AG10803 (cell line): Measurements from ENCODE around the gene ISYNA1.

Experiments
- DNase-seq: peaks from one replicate; pipeline ENCODE4 v3.0.0; 2010; ENCODE audit warnings: low read depth
- H3K4me3 ChIP-seq: 2 replicates; pipeline ENCODE4 v1.5.1; 2011; ENCODE audit warnings: mild to moderate bottlenecking, low read length, control low read depth
- TF ChIP-seq, protein P1 (sequence below): conservative IDR thresholded peaks from 2 replicates; pipeline ENCODE4 v1.5.1; 2011; ENCODE audit warnings: mild to moderate bottlenecking, low read length, control low read depth, inconsistent platforms

Gene ISYNA1

DNA sequence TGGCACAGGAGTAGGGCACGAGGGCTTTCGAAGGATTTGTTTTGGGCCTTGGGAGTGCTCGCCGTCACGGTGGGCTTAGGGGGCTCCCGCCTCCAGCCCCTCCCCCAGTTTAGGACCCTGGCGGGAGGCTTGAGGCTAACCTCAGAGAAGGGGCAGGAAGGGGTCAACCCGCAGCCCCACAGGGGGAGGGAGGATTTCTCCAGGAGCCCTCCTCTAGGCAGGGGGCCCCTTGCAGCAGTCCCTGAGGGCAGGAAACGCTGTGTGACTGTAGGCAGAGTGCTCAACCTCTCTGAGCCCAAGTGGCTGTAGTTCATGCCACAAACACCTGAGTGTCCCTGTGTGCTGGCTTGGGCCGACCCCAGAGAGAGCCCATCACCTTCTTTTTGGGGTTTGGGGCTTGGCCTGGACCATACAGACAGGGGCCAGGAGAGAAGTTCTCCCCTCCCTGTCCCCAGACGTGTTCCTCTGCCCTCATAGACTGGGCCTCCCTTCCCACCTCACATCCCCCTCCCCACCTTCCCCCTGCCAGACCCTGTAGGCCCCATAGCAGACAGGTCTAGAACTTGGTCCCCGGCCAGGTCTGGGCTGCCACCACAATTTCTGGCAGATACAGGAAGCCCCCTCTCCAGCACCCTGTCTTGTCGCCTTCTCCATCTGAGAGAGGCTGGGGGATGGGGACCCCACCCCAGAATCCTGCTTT is 8.1 kb downstream of the ISYNA1 start:
- H3K4me3 ChIP-seq: peak overlapping the region; percentile 29
- TF ChIP-seq, protein P1, sequence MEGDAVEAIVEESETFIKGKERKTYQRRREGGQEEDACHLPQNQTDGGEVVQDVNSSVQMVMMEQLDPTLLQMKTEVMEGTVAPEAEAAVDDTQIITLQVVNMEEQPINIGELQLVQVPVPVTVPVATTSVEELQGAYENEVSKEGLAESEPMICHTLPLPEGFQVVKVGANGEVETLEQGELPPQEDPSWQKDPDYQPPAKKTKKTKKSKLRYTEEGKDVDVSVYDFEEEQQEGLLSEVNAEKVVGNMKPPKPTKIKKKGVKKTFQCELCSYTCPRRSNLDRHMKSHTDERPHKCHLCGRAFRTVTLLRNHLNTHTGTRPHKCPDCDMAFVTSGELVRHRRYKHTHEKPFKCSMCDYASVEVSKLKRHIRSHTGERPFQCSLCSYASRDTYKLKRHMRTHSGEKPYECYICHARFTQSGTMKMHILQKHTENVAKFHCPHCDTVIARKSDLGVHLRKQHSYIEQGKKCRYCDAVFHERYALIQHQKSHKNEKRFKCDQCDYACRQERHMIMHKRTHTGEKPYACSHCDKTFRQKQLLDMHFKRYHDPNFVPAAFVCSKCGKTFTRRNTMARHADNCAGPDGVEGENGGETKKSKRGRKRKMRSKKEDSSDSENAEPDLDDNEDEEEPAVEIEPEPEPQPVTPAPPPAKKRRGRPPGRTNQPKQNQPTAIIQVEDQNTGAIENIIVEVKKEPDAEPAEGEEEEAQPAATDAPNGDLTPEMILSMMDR: no peak
- no peak for DNase-seq

DNA sequence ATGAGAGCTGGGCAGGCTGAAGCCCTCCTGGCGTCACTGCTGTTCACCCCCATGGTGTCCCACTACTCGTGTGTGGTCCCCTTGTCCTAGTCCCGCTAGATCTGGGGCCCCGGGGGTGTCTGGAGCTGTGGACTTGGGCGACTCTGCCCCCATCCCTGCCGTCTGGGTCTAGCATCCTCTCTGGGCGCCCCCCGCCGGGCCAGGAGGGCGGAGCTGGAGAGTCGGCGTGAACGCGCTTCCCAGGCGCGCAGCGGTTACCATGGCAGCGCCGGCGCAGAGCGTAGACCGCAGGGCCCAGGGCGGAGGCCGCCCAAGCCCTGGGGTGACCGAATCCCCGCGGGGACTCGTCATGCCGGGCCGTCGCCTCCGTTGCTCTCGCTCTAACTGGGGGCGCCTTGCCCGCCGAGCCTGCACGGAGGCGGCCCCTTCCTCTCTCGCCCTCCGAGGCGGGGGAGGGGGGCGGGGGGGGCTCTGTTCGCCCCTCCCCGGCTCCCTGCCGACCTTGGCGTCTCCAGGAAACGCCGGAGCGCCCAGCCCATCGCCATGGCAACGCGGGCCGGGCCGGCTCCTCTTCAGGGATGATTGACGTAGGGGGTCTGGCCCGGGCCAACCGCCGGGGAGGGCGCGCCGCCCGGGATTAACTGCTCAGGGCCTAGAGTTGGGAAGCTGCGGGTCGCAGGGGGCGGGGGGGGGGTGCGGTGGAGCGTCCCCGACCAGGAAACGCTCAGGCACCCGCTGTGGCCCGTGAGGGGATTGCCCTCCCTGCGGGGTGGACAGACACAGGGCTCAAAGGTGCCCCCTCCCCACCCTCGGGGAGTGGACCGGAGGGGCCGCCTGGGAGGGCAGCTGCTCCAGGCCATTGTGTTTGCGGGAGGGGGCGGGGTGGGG is 8.9 kb downstream of the ISYNA1 start:
- TF ChIP-seq, protein P1: no peak; the same call in 1 of the 2 replicates
- peak; percentile 78 for DNase-seq
- H3K4me3 ChIP-seq: peak overlapping the region; percentile 29

DNA sequence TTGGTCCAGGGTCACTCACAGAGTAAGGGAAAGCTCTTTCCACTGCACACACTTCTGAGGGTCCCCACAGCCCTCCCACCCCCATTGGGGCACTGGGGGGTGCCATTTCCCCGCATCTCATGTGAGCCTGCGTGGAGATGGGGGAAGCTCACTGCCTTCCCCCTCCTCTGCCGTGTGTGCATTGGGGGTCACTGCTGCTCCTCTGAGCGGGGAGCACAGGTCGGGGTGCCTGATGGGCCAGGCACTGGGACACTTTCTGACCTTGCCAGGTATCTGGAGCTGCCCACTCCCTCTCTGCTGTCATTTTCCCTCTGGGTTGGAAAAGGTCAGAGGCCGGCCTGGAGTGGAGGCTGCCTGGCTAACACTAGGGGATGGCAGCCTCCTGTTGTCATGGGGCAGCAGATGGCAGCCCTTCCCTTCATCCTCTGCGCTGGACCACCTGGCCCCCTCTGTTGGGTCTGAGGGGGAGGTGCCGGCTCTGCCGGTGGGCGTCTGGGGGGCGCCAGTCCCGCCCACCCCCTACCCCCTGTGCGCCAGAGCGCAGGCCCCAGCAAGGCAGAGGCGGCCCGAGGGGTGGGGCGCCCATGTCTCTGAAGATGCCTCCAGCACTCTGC is 9.7 kb downstream of the ISYNA1 start:
- no peak for DNase-seq
- TF ChIP-seq, protein P1: no peak
- H3K4me3 ChIP-seq: no peak overlapping the region

DNA sequence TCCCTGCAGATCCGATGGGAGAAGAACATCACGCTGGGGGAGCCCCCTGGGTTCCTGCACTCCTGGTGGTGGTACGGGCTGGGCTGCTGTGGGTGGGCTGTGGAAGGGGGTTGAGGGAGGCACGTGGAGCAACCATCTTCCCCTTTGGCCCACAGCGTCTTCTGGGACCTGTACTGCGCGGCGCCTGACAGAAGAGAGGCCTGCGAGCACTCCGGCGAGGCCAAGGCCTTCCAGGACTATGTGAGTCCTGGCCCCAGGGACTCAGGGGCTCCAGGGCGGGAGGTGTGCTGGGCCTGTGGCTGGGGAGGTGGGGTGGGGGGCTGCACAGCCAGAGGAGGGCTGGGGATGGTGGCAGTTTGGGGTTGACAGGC is 10.2 kb downstream of the ISYNA1 start:
- TF ChIP-seq, protein P1: no peak
- no peak overlapping the region for H3K4me3 ChIP-seq
- DNase-seq: no peak

DNA sequence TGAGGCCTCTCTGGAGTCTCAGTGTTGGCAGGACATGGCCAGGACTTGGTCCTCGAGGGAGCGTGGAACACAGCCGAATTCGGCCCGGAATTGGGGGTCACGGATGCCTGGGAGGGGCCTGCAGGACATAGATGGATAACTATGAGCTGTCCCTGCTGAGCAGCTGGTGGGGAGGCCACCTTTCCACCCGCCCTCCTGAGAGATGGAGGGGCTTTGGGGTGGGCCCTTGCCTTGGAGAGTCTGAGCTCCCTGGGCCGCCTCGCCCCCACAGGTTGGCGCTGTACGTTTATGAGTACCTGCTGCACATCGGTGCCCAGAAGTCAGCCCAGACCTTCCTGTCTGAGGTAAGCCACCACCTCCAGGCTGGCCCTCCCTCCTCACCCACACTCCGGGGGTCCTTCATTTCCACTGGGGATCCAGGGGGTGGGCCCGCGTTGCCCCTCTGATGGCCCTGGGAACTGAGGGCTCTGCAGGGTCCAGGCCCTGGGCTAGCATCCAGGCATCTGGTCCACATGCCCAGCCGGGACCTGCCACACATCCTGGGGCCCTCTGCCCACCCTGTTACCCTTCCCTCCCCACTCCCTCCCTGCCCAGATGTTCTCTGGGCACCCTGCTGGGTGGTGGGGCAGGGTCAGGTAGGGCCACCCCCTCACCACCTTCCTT is 10.7 kb downstream of the ISYNA1 start:
- TF ChIP-seq, protein P1: no peak
- no peak for DNase-seq
- no peak overlapping the region for H3K4me3 ChIP-seq

DNA sequence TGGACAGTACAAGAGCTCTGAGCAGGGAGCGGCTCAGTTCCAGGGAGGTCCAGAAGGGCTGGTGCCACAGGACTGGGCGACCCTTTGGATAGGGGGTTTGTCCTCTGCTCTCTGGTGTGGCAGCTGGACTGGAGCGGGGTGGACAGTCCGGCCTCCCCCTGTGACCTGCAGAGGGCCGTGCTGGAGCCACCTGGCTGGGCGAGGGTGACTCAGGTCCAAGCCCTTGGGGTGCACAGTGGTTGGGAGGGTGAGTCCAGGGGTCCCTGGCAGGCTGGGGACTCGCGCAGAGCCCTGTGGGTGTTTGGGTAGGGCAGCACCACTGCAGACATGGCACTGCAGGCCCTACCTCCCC is 11.5 kb downstream of the ISYNA1 start:
- H3K4me3 ChIP-seq: no peak overlapping the region; the same call in 1 of the 2 replicates
- DNase-seq: no peak
- TF ChIP-seq, protein P1: no peak
